Small intestine (tissue), 7 donors: ENCODE measurements around the gene ATXN7L2. TPM values are rescaled to one million over a fixed set of nuclear protein-coding genes. Genes with fewer than 3 reads are reported as not detected.

Experiments
- DNase-seq, 2 donors: peaks; one replicate each; pipeline versions ENCODE4 v3.0.0 to v3.0.0-alpha.2; 2013
- FAIRE-seq: peaks from 2 replicates; lab custom pipeline; 2012; peaks lifted over from hg19 to GRCh38; lab: Jason Lieb, UNC
- H3K27ac ChIP-seq, 3 donors: one replicate each; pipeline ENCODE4 v1.5.1; 2013; ENCODE audit warnings: low read length in 2 of 3, mild to moderate bottlenecking in 2 of 3, control low read depth in 1 of 3, inconsistent platforms in 1 of 3, low read depth in 1 of 3, moderate library complexity in 1 of 3
- H3K27me3 ChIP-seq, 3 donors: one replicate each; pipeline ENCODE4 v1.6.1; 2013; ENCODE audit warnings: low read length in 3 of 3, inconsistent platforms in 1 of 3; ENCODE audit not compliant: control insufficient read depth in 3 of 3, insufficient read depth in 3 of 3
- H3K36me3 ChIP-seq, 3 donors: one replicate each; pipeline ENCODE4 v1.6.1; 2013; ENCODE audit warnings: low read length in 3 of 3, inconsistent platforms in 1 of 3, low read depth in 1 of 3, mild to moderate bottlenecking in 1 of 3, moderate library complexity in 1 of 3; ENCODE audit not compliant: control insufficient read depth in 3 of 3, insufficient read depth in 2 of 3
- H3K4me1 ChIP-seq, 3 donors: one replicate each; pipeline ENCODE4 v1.6.1; 2013; ENCODE audit warnings: low read length in 2 of 3, inconsistent platforms in 1 of 3, low read depth in 1 of 3, mild to moderate bottlenecking in 1 of 3, moderate library complexity in 1 of 3; ENCODE audit not compliant: control insufficient read depth in 3 of 3, insufficient read depth in 2 of 3
- H3K4me3 ChIP-seq, 3 donors: one replicate each; pipeline ENCODE4 v1.5.1; 2013; ENCODE audit warnings: low read length in 3 of 3, control low read depth in 1 of 3, inconsistent platforms in 1 of 3, low read depth in 1 of 3, mild to moderate bottlenecking in 1 of 3, moderate library complexity in 1 of 3
- H3K9me3 ChIP-seq, 2 donors: one replicate each; pipeline ENCODE4 v1.6.1; 2013; ENCODE audit warnings: low read depth in 1 of 2, low read length in 1 of 2; ENCODE audit not compliant: control insufficient read depth in 2 of 2, insufficient read depth in 1 of 2
- WGBS, 3 donors: extraction: QIAGEN DNeasy Blood & Tissue Kit; methylation state at CpG; one replicate each; pipeline ENCODE4 v1.1.7; 2013; 5-methylcytosine and 5-hydroxymethylcytosine counted together
- polyA plus RNA-seq, 4 donors: library from polyadenylated mRNA; stranded (reverse) in 3 of 4; unstranded in 1 of 4; fragments of 200-250 nt in 3 of 4; fragments of 120-200 nt in 1 of 4; gene quantifications; one replicate each; pipeline versions ENCODE4 v1.2.1 to v1.2.3, GENCODE V29; 2013
- donor health status: healthy with polysubstance abuse.
- donor health status: control.
- donor health status: control.
- donor health status: Bipolar disorder and iron deficiency.
- donor health status: healthy.

ATXN7L2 gene
- polyA plus RNA-seq, 4 donors = 4.8 to 8.9 (median 6.2) TPM

DNA sequence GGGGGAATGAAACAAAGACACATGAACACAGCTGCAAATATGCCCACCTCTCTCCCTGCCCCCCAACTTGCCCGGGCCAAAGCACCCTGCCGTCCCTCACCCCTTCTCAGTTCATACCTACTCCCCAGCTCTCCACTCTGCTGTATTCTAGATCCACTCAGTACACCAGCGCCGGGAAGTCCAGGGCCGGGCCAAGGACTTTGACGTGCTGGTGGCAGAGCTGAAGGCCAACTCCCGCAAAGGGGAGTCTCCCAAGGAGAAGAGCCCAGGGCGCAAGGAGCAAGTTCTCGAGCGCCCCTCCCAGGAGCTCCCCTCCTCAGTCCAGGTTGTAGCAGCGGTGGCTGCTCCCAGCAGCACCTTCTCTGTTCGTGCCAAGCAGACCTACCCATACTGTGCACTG is 5.0 kb downstream of the ATXN7L2 start:
- Histone ChIP-seq H3K9me3 (no peaks in the 10 kb centered on the region), H3K36me3 (peaks cover 0 to 58% (median 0%) of the 10 kb centered on the region in 3 donors), H3K27ac (no peak overlapping the region), H3K4me1 (peaks cover 0 to 6% (median 0%) of the 10 kb centered on the region in 3 donors), H3K27me3 (no peaks in the 10 kb centered on the region), H3K4me3 (no peak overlapping the region)
- FAIRE-seq (no peak), DNase-seq (no peak)
- 91 to 94% (median 91%) methylated on average over 12 of the region's 12 CpGs for WGBS, 3 donors

DNA sequence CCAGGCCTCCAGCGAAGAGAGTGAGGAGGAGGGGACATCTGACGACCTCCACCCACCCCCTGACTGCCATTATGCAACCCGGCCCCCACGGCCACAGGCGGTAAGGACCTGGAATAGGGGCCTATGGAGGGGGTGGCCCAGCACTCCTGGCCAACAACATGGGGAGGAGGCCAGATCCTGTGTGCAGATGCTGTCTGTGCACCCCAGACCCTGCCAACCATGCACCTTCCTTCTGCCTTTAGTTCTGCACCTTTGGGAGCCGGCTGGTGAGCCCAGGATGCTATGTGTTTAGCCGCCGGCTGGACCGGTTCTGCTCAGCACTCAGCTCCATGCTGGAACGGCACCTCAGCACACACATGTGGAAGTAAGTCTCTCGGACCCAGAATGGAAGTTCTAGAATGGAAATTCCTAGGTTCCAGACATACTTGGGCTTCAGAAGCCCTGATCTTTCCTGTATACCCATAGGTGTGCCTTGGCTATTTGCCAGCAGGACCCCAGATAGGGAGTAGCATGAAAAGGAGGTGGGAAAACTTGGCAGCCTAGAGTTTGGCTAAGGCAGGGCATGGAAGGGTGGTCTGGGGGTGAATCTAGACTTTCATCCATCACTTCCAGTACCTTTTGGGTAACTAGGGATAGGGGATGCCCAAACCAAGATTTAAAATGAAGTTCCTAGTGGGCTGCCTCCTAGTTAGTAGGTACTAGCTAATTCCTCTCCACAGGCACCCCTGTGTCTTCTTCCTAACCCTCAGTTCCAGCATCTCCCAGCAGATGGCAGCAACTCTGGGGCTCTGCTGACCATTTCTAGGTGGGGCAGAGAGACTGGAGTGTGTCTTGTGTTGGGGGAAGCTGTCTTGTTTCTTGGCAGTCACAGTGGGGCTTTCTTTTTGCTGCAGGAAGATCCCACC is 6.6 kb downstream of the ATXN7L2 start:
- H3K4me3 ChIP-seq = no peak overlapping the region
- WGBS, 3 donors = 85 to 90% (median 88%) methylated on average over 10 to 11 of the region's 11 CpGs
- H3K27ac ChIP-seq = no peak overlapping the region
- peaks cover 0 to 6% (median 4%) of the 10 kb centered on the region in 3 donors for H3K4me1 ChIP-seq
- DNase-seq = peak; percentile 69 to 74
- FAIRE-seq = no peak
- peaks cover 0 to 58% (median 0%) of the 10 kb centered on the region in 3 donors for H3K36me3 ChIP-seq
- no peaks in the 10 kb centered on the region for H3K27me3 ChIP-seq
- H3K9me3 ChIP-seq = no peaks in the 10 kb centered on the region

DNA sequence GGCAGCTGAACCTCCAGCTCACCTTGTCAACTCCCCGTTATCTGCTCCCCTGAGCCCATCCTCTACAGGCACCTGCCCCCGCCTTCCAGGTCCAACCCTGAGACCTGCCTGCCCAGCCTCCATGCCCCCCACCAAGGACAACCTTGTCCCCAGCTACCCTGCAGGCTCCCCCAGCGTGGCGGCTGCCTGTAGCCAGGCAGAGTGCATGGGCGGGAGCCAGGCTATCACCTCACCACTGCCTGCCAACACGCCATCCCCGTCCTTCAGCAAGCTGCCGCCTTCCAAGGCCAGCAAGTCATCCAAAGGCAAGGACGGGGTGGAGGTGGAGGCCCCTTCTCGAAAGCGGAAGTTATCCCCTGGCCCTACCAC is 7.2 kb downstream of the ATXN7L2 start:
- H3K4me3 ChIP-seq = no peak overlapping the region
- H3K27ac ChIP-seq = no peak overlapping the region
- peaks cover 0 to 62% (median 0%) of the 10 kb centered on the region in 3 donors for H3K36me3 ChIP-seq
- no peaks in the 10 kb centered on the region for H3K9me3 ChIP-seq
- no peaks in the 10 kb centered on the region for H3K27me3 ChIP-seq
- 85 to 92% (median 87%) methylated on average over 10 to 11 of the region's 11 CpGs for WGBS, 3 donors
- no peak for FAIRE-seq
- H3K4me1 ChIP-seq = peaks cover 0 to 6% (median 4%) of the 10 kb centered on the region in 3 donors
- no peak for DNase-seq

DNA sequence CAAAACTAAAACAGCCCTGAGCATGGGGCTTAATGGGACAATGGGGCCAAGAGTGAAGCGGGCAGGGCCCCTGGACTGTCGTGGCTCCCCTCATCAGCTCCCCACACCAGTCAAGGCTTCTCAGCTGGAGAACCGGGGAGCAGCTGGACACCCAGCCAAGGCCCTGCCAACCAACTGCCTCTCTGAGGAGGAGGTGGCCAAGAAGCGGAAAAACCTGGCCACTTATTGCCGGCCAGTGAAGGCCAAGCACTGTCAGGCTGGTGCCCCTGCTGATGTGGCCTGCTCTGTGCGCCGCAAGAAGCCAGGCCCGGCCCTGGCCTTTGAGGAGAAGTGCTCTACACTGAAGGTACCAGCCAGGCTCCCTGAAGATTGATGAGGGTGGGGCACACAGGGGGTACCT is 7.7 kb downstream of the ATXN7L2 start:
- Histone ChIP-seq H3K4me3 (no peak overlapping the region), H3K4me1 (peaks cover 0 to 6% (median 4%) of the 10 kb centered on the region in 3 donors), H3K27me3 (no peaks in the 10 kb centered on the region), H3K27ac (no peak overlapping the region), H3K9me3 (no peaks in the 10 kb centered on the region), H3K36me3 (peaks cover 0 to 61% (median 0%) of the 10 kb centered on the region in 3 donors)
- DNase-seq (no peak), FAIRE-seq (no peak)
- 90 to 98% (median 96%) methylated on average over 8 of the region's 8 CpGs for WGBS, 3 donors

DNA sequence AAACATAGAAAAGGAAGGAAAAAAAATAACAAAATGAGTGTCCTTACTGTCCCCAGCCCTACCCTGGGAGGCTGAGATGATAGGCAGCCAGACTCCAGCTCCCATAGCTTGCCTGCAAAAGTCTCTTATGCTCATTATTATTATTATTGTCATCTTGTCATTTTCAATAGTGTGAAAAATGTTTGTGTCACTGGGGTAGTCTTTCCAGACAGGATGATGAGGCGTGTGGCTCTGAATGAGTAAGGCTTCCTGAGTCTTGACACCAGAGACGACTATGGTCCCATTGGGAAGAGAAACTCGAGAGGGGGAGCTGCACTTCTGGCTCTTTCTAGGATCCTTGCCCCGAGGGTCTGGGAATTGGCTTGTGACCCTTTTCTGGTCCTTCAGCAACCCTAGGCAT is 9.1 kb downstream of the ATXN7L2 start:
- Histone ChIP-seq H3K27me3 (no peaks in the 10 kb centered on the region), H3K9me3 (no peaks in the 10 kb centered on the region), H3K27ac (no peak overlapping the region), H3K4me3 (no peak overlapping the region), H3K4me1 (peaks cover 0 to 8% (median 4%) of the 10 kb centered on the region in 3 donors), H3K36me3 (peaks cover 0 to 59% (median 0%) of the 10 kb centered on the region in 3 donors)
- DNase-seq = no peak
- WGBS, 3 donors = 70 to 89% (median 83%) methylated on average over 4 of the region's 4 CpGs
- no peak for FAIRE-seq

DNA sequence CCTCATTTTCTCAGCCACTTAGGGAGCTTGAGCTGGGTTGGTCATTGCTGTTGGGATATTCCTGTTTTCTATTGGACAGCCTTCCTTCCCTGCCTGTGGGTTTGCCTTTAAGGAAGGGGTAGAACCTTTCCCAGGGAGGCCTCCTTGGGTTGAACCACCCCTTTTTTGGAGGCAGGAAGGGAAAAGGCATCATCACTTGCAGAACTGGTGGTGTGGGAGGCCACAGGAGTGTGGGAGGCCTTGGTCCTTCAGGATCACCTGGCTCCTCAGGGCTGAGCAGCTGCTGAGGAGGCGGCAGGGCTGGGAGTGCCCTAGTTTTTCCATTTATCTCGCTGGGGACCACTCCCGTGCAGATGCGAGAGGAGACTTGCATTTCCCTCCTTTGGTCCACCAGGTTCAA is 9.5 kb downstream of the ATXN7L2 start:
- peaks cover 0 to 58% (median 0%) of the 10 kb centered on the region in 3 donors for H3K36me3 ChIP-seq
- H3K27me3 ChIP-seq = no peaks in the 10 kb centered on the region
- no peak overlapping the region for H3K27ac ChIP-seq
- peaks cover 0 to 13% (median 4%) of the 10 kb centered on the region in 3 donors for H3K4me1 ChIP-seq
- WGBS, 3 donors = 31 to 59% (median 51%) methylated on average over 4 of the region's 4 CpGs
- H3K9me3 ChIP-seq = no peaks in the 10 kb centered on the region
- no peak for DNase-seq
- FAIRE-seq = no peak
- no peak overlapping the region for H3K4me3 ChIP-seq

DNA sequence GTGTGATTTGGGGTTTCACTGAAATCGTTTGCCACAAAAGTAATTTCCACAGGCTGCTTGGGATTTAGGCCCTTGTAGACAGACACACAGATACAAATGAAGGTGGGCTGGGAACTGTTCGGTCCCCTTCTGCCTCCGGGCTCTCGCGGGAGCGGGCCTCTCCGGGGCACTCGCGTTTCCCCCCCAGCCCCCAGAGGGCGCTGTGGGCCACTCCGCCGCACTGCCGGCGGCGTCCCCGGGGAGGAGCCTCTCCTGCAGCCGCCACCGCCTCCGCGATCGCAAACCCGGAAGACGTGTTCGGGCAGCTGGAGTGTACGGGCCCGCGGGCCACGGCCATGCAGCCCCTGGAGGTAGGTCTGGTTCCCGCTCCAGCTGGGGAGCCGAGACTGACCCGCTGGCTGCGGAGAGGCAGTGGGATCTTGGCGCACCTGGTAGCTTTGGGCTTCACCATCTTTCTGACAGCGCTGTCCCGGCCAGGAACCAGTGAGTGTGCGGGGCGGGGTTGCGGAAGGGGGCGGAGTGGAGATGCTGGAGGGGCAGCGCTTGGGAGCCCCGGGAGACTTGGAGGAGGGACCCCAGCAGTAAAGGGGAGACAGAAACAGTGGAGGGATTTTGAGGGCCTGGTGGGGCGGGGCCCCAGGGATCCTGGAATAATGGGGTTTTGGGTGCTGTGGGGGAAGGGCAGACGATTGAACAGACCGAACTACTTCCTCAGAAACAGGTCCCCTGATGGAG is 10.3 kb downstream of the ATXN7L2 start, which contains the start of gene CYB561D1:
Gene CYB561D1, plus strand, starts transcription at position 290 of the 735 bp plus-strand sequence. Its CDS starts 46 bp downstream, at position 336.
- Histone ChIP-seq H3K27me3 (no peaks in the 10 kb centered on the region), H3K4me3 (peak within 1 kb of the TSS; percentile 72 to 94 (median 80)), H3K27ac (peak within 1 kb of the TSS; percentile 34 to 86 (median 66)), H3K9me3 (no peaks in the 10 kb centered on the region), H3K36me3 (peaks cover 0 to 55% (median 0%) of the 10 kb centered on the region in 3 donors), H3K4me1 (peaks cover 2 to 18% (median 4%) of the 10 kb centered on the region in 3 donors)
- WGBS, 3 donors = 0% methylated on average over 41 to 44 of the region's 44 CpGs
- DNase-seq (peak; percentile 87 to 94), FAIRE-seq (no peak)

DNA sequence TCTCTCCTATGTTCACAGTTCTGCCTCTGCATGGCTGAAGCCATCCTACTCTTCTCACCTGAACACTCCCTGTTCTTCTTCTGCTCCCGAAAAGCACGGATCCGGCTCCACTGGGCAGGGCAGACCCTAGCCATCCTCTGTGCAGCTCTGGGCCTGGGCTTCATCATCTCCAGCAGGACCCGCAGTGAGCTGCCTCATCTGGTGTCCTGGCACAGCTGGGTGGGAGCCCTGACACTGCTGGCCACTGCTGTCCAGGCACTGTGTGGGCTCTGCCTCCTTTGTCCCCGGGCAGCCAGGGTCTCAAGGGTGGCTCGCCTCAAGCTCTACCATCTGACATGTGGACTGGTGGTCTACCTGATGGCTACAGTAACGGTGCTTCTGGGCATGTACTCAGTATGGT is 12.0 kb downstream of the ATXN7L2 start:
- Histone ChIP-seq H3K36me3 (peaks cover 0 to 49% (median 0%) of the 10 kb centered on the region in 3 donors), H3K27ac (no peak overlapping the region), H3K27me3 (no peaks in the 10 kb centered on the region), H3K9me3 (no peaks in the 10 kb centered on the region), H3K4me3 (no peak overlapping the region), H3K4me1 (peaks cover 4 to 26% (median 4%) of the 10 kb centered on the region in 3 donors)
- WGBS, 3 donors = 92 to 96% (median 95%) methylated on average over 7 of the region's 7 CpGs
- no peak for DNase-seq
- no peak for FAIRE-seq
